Measurements from ENCODE around the gene ATP5F1B. TPM values are rescaled to one million over a fixed set of nuclear protein-coding genes. Genes with fewer than 3 reads are reported as not detected.

ATP5F1B gene
- total and polyA plus RNA-seq, 2 of the 13 experiments (the other 11 are each of a cell fraction or from before 2014, with no cell fraction given), result 1,051 to 1,180 TPM

DNA sequence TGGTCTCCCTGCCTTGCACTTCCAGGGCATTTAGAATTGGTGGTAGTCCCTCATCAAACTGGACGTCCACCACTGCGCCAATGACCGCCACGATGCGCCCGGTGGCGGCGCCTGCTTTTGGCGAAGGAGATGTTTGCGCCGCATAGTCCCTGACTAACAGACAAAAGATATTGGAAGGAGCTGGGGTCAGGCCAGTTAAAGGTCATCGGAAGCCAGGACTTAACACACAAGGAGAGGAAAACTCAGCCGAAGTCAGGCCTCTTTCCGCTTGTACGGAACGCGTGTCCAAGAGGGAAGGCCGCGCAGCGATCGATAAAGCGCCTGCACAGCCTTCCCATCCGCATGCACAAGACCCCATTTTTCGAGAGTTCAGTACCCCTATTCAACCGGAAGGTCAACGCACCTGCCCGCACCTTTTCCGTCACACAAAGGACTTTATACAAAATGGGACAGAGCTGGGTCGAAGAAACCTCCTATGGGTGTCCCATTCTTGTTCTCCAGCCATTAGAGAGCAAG, 525 bp downstream of the ATP5F1B start (continued):
- TF ChIP-seq, protein P1, sequence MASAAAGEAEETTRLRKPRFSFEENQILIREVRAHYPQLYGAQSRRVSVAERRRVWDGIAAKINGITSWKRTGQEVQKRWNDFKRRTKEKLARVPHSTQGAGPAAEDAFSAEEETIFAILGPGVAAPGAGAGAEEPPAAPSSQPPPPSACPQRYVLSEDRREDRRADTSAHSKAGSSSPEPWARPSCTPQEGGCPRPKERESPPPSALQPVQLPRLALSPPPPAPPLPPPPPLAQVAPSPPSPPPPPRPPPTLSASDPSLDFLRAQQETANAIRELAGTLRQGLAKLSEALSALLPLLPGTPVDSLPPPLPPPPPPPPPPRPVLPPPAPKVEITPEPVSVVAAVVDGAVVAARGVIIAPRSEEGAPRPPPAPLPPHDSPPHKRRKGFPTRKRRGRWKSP (CRISPR knock-in tag; IDR thresholded peaks at IDR 0.05), result peak; percentile 35; the same call in 1 of the 2 replicates
- TF ChIP-seq ZNF678 (CRISPR knock-in tag; IDR thresholded peaks at IDR 0.05) (0 out of 2 replicates have a peak, but pooled peaks have one; percentile 14), RXRA (CRISPR knock-in tag; IDR thresholded peaks at IDR 0.05) (0 out of 2 replicates have a peak, but pooled peaks have one; percentile 12), KDM2A (CRISPR knock-in tag; IDR thresholded peaks at IDR 0.05; ENCODE audit: borderline replicate concordance, low read depth) (no peak; the same call in 1 of the 2 replicates), EEA1 (CRISPR knock-in tag; IDR thresholded peaks at IDR 0.05; ENCODE audit: borderline replicate concordance) (0 out of 2 replicates have a peak, but pooled peaks have one; percentile 2), FOSL2 (CRISPR knock-in tag; IDR thresholded peaks at IDR 0.05) (no peak), CAMTA2 (CRISPR knock-in tag; IDR thresholded peaks at IDR 0.05; ENCODE audit: borderline replicate concordance) (peak; percentile 41; the same call in 1 of the 2 replicates), ZFY (CRISPR knock-in tag; IDR thresholded peaks at IDR 0.05) (no peak), NR2F6 (IDR thresholded peaks at IDR 0.05) (peak; percentile 18; the same call in 1 of the 2 replicates), NR2F6 (CRISPR knock-in tag; IDR thresholded peaks at IDR 0.05) (no peak)
- TF ChIP-seq, protein P2, sequence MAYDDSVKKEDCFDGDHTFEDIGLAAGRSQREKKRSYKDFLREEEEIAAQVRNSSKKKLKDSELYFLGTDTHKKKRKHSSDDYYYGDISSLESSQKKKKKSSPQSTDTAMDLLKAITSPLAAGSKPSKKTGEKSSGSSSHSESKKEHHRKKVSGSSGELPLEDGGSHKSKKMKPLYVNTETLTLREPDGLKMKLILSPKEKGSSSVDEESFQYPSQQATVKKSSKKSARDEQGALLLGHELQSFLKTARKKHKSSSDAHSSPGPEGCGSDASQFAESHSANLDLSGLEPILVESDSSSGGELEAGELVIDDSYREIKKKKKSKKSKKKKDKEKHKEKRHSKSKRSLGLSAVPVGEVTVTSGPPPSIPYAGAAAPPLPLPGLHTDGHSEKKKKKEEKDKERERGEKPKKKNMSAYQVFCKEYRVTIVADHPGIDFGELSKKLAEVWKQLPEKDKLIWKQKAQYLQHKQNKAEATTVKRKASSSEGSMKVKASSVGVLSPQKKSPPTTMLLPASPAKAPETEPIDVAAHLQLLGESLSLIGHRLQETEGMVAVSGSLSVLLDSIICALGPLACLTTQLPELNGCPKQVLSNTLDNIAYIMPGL (CRISPR knock-in tag; IDR thresholded peaks at IDR 0.05; ENCODE audit: borderline replicate concordance in 1 of 2, low read depth in 1 of 2), result peak in 1 of 2 experiments; percentile 65; a peak in 2 of 4 replicates
- TF ChIP-seq, protein P3, sequence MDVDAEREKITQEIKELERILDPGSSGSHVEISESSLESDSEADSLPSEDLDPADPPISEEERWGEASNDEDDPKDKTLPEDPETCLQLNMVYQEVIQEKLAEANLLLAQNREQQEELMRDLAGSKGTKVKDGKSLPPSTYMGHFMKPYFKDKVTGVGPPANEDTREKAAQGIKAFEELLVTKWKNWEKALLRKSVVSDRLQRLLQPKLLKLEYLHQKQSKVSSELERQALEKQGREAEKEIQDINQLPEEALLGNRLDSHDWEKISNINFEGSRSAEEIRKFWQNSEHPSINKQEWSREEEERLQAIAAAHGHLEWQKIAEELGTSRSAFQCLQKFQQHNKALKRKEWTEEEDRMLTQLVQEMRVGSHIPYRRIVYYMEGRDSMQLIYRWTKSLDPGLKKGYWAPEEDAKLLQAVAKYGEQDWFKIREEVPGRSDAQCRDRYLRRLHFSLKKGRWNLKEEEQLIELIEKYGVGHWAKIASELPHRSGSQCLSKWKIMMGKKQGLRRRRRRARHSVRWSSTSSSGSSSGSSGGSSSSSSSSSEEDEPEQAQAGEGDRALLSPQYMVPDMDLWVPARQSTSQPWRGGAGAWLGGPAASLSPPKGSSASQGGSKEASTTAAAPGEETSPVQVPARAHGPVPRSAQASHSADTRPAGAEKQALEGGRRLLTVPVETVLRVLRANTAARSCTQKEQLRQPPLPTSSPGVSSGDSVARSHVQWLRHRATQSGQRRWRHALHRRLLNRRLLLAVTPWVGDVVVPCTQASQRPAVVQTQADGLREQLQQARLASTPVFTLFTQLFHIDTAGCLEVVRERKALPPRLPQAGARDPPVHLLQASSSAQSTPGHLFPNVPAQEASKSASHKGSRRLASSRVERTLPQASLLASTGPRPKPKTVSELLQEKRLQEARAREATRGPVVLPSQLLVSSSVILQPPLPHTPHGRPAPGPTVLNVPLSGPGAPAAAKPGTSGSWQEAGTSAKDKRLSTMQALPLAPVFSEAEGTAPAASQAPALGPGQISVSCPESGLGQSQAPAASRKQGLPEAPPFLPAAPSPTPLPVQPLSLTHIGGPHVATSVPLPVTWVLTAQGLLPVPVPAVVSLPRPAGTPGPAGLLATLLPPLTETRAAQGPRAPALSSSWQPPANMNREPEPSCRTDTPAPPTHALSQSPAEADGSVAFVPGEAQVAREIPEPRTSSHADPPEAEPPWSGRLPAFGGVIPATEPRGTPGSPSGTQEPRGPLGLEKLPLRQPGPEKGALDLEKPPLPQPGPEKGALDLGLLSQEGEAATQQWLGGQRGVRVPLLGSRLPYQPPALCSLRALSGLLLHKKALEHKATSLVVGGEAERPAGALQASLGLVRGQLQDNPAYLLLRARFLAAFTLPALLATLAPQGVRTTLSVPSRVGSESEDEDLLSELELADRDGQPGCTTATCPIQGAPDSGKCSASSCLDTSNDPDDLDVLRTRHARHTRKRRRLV (CRISPR knock-in tag; IDR thresholded peaks at IDR 0.05), result no peak
- TF ChIP-seq, protein P4, sequence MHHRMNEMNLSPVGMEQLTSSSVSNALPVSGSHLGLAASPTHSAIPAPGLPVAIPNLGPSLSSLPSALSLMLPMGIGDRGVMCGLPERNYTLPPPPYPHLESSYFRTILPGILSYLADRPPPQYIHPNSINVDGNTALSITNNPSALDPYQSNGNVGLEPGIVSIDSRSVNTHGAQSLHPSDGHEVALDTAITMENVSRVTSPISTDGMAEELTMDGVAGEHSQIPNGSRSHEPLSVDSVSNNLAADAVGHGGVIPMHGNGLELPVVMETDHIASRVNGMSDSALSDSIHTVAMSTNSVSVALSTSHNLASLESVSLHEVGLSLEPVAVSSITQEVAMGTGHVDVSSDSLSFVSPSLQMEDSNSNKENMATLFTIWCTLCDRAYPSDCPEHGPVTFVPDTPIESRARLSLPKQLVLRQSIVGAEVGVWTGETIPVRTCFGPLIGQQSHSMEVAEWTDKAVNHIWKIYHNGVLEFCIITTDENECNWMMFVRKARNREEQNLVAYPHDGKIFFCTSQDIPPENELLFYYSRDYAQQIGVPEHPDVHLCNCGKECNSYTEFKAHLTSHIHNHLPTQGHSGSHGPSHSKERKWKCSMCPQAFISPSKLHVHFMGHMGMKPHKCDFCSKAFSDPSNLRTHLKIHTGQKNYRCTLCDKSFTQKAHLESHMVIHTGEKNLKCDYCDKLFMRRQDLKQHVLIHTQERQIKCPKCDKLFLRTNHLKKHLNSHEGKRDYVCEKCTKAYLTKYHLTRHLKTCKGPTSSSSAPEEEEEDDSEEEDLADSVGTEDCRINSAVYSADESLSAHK (CRISPR knock-in tag; IDR thresholded peaks at IDR 0.05; ENCODE audit: borderline replicate concordance), result no peak
- TF ChIP-seq, protein P5, sequence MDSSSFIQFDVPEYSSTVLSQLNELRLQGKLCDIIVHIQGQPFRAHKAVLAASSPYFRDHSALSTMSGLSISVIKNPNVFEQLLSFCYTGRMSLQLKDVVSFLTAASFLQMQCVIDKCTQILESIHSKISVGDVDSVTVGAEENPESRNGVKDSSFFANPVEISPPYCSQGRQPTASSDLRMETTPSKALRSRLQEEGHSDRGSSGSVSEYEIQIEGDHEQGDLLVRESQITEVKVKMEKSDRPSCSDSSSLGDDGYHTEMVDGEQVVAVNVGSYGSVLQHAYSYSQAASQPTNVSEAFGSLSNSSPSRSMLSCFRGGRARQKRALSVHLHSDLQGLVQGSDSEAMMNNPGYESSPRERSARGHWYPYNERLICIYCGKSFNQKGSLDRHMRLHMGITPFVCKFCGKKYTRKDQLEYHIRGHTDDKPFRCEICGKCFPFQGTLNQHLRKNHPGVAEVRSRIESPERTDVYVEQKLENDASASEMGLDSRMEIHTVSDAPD (CRISPR knock-in tag; IDR thresholded peaks at IDR 0.05), result 0 out of 2 replicates have a peak, but pooled peaks have one; percentile 40
- TF ChIP-seq, protein P6, sequence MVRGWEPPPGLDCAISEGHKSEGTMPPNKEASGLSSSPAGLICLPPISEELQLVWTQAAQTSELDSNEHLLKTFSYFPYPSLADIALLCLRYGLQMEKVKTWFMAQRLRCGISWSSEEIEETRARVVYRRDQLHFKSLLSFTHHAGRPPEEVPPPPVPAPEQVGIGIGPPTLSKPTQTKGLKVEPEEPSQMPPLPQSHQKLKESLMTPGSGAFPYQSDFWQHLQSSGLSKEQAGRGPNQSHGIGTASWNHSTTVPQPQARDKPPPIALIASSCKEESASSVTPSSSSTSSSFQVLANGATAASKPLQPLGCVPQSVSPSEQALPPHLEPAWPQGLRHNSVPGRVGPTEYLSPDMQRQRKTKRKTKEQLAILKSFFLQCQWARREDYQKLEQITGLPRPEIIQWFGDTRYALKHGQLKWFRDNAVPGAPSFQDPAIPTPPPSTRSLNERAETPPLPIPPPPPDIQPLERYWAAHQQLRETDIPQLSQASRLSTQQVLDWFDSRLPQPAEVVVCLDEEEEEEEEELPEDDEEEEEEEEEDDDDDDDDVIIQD (CRISPR knock-in tag; IDR thresholded peaks at IDR 0.05; ENCODE audit: low read depth), result peak; percentile 4; the same call in 1 of the 2 replicates

Data from HepG2 (cell line).